Activated CD4-positive, alpha-beta T cell treated with anti-CD3 and anti-CD28 coated beads, Interleukin-2, amount 10 ng/mL, durations not matched to agents 24 days and 14 days (primary cell): ENCODE measurements around the gene GBGT1. TPM values are rescaled to one million over a fixed set of nuclear protein-coding genes. Genes with fewer than 3 reads are reported as not detected.
A peak's percentile ranks its signal among the peaks of the same experiment; 100 is the strongest.

Experiments
- DNase-seq: peaks from one replicate; pipeline ENCODE4 v3.0.0; 2022
- H3K27ac Mint-ChIP-seq: one replicate; pipeline ENCODE4 v1.8.0; 2022; ENCODE audit warnings: mild to moderate bottlenecking, mixed read lengths
- H3K27me3 Mint-ChIP-seq: one replicate; pipeline ENCODE4 v1.8.0; 2022; ENCODE audit warnings: mixed read lengths
- H3K36me3 Mint-ChIP-seq: one replicate; pipeline ENCODE4 v1.8.0; 2022; ENCODE audit warnings: low read depth, mild to moderate bottlenecking, mixed read lengths
- H3K4me1 Mint-ChIP-seq: one replicate; pipeline ENCODE4 v1.8.0; 2021; ENCODE audit warnings: mixed read lengths
- H3K4me3 Mint-ChIP-seq: one replicate; pipeline ENCODE4 v1.8.0; 2022; ENCODE audit warnings: mild to moderate bottlenecking, moderate library complexity, mixed read lengths
- H3K9me3 Mint-ChIP-seq: one replicate; pipeline ENCODE4 v1.8.0; 2021; ENCODE audit warnings: mixed read lengths
- intact Hi-C: fragments of 100-400 bp; cut with micrococcal nuclease; formaldehyde crosslinking; loops from one replicate; pipeline ENCODE4 v1.15.1; 2023
- total RNA-seq: library from RNA; stranded (reverse); gene quantifications from 2 replicates; pipeline ENCODE4 v1.2.3, GENCODE V29; 2022

The GBGT1 gene
- total RNA-seq, 1 donor from 2014 or later: 8.2 TPM

GRCh38 chr9:133109931-133110650 lies 53.6 kb downstream of the GBGT1 start:
- Mint-ChIP-seq H3K4me3 (no peak overlapping the region), H3K27me3 (no peaks in the 10 kb centered on the region), H3K4me1 (peaks cover 23% of the 10 kb centered on the region), H3K27ac (peak overlapping the region; percentile 29), H3K9me3 (no peaks in the 10 kb centered on the region), H3K36me3 (peaks cover 24% of the 10 kb centered on the region)
- intact Hi-C loops: no loop called here
- DNase-seq: no peak

GRCh38 chr9:133108794-133109641 lies 54.7 kb downstream of the GBGT1 start:
- intact Hi-C loops: no loop called here
- H3K36me3 Mint-ChIP-seq: peaks cover 33% of the 10 kb centered on the region
- no peaks in the 10 kb centered on the region for H3K9me3 Mint-ChIP-seq
- peaks cover 17% of the 10 kb centered on the region for H3K4me1 Mint-ChIP-seq
- no peaks in the 10 kb centered on the region for H3K27me3 Mint-ChIP-seq
- DNase-seq: no peak
- H3K27ac Mint-ChIP-seq: no peak overlapping the region
- H3K4me3 Mint-ChIP-seq: no peak overlapping the region

- peaks cover 10% of the 10 kb centered on the region for H3K4me1 Mint-ChIP-seq
- H3K4me3 Mint-ChIP-seq: no peak overlapping the region
- no peaks in the 10 kb centered on the region for H3K27me3 Mint-ChIP-seq
- DNase-seq: no peak
- no peaks in the 10 kb centered on the region for H3K9me3 Mint-ChIP-seq
- H3K27ac Mint-ChIP-seq: no peak overlapping the region
- peaks cover 34% of the 10 kb centered on the region for H3K36me3 Mint-ChIP-seq
- intact Hi-C loops: no loop called here
Observed at GRCh38 chr9:133107961-133108793, 55.5 kb downstream of the GBGT1 start.

- Mint-ChIP-seq H3K27me3 (no peaks in the 10 kb centered on the region), H3K9me3 (no peaks in the 10 kb centered on the region), H3K4me3 (no peak overlapping the region), H3K27ac (no peak overlapping the region), H3K36me3 (peaks cover 40% of the 10 kb centered on the region), H3K4me1 (peaks cover 7% of the 10 kb centered on the region)
- intact Hi-C loops: no loop called here
- DNase-seq: no peak
Observed at GRCh38 chr9:133107245-133107722, 56.4 kb downstream of the GBGT1 start.

- Mint-ChIP-seq H3K4me3 (no peak overlapping the region), H3K27me3 (no peaks in the 10 kb centered on the region), H3K27ac (no peak overlapping the region), H3K36me3 (peaks cover 42% of the 10 kb centered on the region), H3K9me3 (no peaks in the 10 kb centered on the region), H3K4me1 (peaks cover 7% of the 10 kb centered on the region)
- DNase-seq: no peak
- intact Hi-C loops: no loop called here
Observed at GRCh38 chr9:133106511-133107244, 57.0 kb downstream of the GBGT1 start.

- Mint-ChIP-seq H3K27ac (no peak overlapping the region), H3K4me3 (no peak overlapping the region), H3K36me3 (peaks cover 49% of the 10 kb centered on the region), H3K27me3 (no peaks in the 10 kb centered on the region), H3K4me1 (peaks cover 7% of the 10 kb centered on the region), H3K9me3 (no peaks in the 10 kb centered on the region)
- DNase-seq: no peak
- intact Hi-C loops: no loop called here
Observed at GRCh38 chr9:133105461-133105770, 58.3 kb downstream of the GBGT1 start.

GRCh38 chr9:133104718-133105460 lies 58.8 kb downstream of the GBGT1 start:
- Mint-ChIP-seq H3K36me3 (peaks cover 48% of the 10 kb centered on the region), H3K9me3 (no peaks in the 10 kb centered on the region), H3K4me3 (no peak overlapping the region), H3K27ac (no peak overlapping the region), H3K27me3 (no peaks in the 10 kb centered on the region), H3K4me1 (peaks cover 3% of the 10 kb centered on the region)
- no peak for DNase-seq
- intact Hi-C loops: no loop called here

GRCh38 chr9:133103987-133104505 lies 59.7 kb downstream of the GBGT1 start:
- no peak overlapping the region for H3K27ac Mint-ChIP-seq
- H3K4me1 Mint-ChIP-seq: peaks cover 3% of the 10 kb centered on the region
- no peaks in the 10 kb centered on the region for H3K9me3 Mint-ChIP-seq
- no peak overlapping the region for H3K4me3 Mint-ChIP-seq
- intact Hi-C loops: loop anchor here (1.0 kb wide), 1 partner anchor 40 kb away; no protein-coding TSS in a partner anchor
- H3K27me3 Mint-ChIP-seq: no peaks in the 10 kb centered on the region
- no peak for DNase-seq
- peaks cover 50% of the 10 kb centered on the region for H3K36me3 Mint-ChIP-seq

GRCh38 chr9:133103183-133103986 lies 60.3 kb downstream of the GBGT1 start:
- H3K9me3 Mint-ChIP-seq: no peaks in the 10 kb centered on the region
- H3K27ac Mint-ChIP-seq: no peak overlapping the region
- no peak overlapping the region for H3K4me3 Mint-ChIP-seq
- H3K36me3 Mint-ChIP-seq: peaks cover 56% of the 10 kb centered on the region
- intact Hi-C loops: loop anchor here (1.0 kb wide), 1 partner anchor 41 kb away; no protein-coding TSS in a partner anchor
- peaks cover 3% of the 10 kb centered on the region for H3K4me1 Mint-ChIP-seq
- H3K27me3 Mint-ChIP-seq: no peaks in the 10 kb centered on the region
- peak; percentile 88 for DNase-seq
